Stomach (tissue), 9 donors: ENCODE results near the gene HSPBP1. TPM values are rescaled to one million over a fixed set of nuclear protein-coding genes. Genes with fewer than 3 reads are reported as not detected.

ENCODE experiments used
- DNase-seq, 2 donors: peaks; one replicate each; pipeline versions ENCODE4 v3.0.0 to v3.0.0-alpha.2; 2013 to 2019
- H3K27ac ChIP-seq, 5 donors: fragments of 200-600 bp in 4 of 5; sonication (generic) in 4 of 5; one replicate each; pipeline ENCODE4 v1.5.1; 2013 to 2019; ENCODE audit warnings: mild to moderate bottlenecking in 1 of 5, moderate library complexity in 1 of 5
- H3K27me3 ChIP-seq, 3 donors: fragments of 200-600 bp; sonication (generic); one replicate each; pipeline ENCODE4 v1.5.1; 2017 to 2019; ENCODE audit warnings: mixed run types in 1 of 3
- H3K36me3 ChIP-seq, 4 donors: fragments of 200-600 bp; sonication (generic); 1 replicate in 3 of 4; 2 replicates in 1 of 4; pipeline ENCODE4 v1.5.1; 2016 to 2019
- H3K4me1 ChIP-seq, 4 donors: fragments of 200-600 bp; sonication (generic); one replicate each; pipeline ENCODE4 v1.5.1; 2016 to 2019
- H3K4me3 ChIP-seq, 4 donors: fragments of 200-600 bp; sonication (generic) in 3 of 4; one replicate each; pipeline ENCODE4 v1.5.1; 2016 to 2019; ENCODE audit warnings: mild to moderate bottlenecking in 1 of 4
- H3K9me3 ChIP-seq, 4 donors: fragments of 200-600 bp; sonication (generic); one replicate each; pipeline ENCODE4 v1.5.1; 2016 to 2019
- EP300 ChIP-seq: sonication (generic); formaldehyde crosslinking; IDR thresholded peaks from one replicate; pipeline ENCODE4 v1.6.1; 2017; ENCODE audit warnings: antibody characterized with exemption
- POLR2A ChIP-seq, 4 donors: fragments of 450-650 bp; IDR thresholded peaks; one replicate each; pipeline ENCODE4 v1.6.1; 2016; ENCODE audit warnings: antibody characterized with exemption in 4 of 4, control low read depth in 2 of 4, mild to moderate bottlenecking in 1 of 4, moderate library complexity in 1 of 4
- POLR2AphosphoS5 ChIP-seq, 3 donors: sonication (generic); formaldehyde crosslinking; IDR thresholded peaks; one replicate each; pipeline ENCODE4 v1.6.1; 2016; ENCODE audit warnings: antibody characterized with exemption in 3 of 3
- WGBS, 5 donors: extraction: QIAGEN DNeasy Blood & Tissue Kit in 3 of 5; methylation state at CpG; one replicate each; pipeline versions ENCODE4 v1.1.5 to v1.1.7; 2013 to 2018; 5-methylcytosine and 5-hydroxymethylcytosine counted together
- intact Hi-C: fragments of 100-400 bp; cut with DNase I; formaldehyde crosslinking; loops from one replicate; pipeline ENCODE4 v1.15.1; 2023; ENCODE audit warnings: low total_unique reads
- polyA plus RNA-seq, 3 donors: library from polyadenylated mRNA; stranded (reverse); fragments of 200-250 nt; gene quantifications; one replicate each; pipeline ENCODE4 v1.2.3, GENCODE V29; 2013
- total RNA-seq, 5 donors: library from RNA; depleted of rRNA; stranded (reverse); fragments of >200 nt; gene quantifications; one replicate each; pipeline versions ENCODE4 v1.1.0 to v1.2.3, GENCODE V29; 2014 to 2016
- TF ChIP-seq, protein P1 (sequence below), 7 experiments: fragments of 450-650 bp in 4 of 7; fragments of 200-600 bp in 3 of 7; sonication (generic) in 3 of 7; IDR thresholded peaks; one replicate each; pipeline ENCODE4 v1.5.1; 2016 to 2019; ENCODE audit warnings: antibody characterized with exemption in 7 of 7, control low read depth in 2 of 7, mild to moderate bottlenecking in 1 of 7
- donor health status: healthy with polysubstance abuse.
- donor health status: Bipolar disorder and iron deficiency.
- donor health status: healthy.

Gene HSPBP1
- total and polyA plus RNA-seq, 8 donors, result 5.3 to 69.2 (median 26.3) TPM

- Histone ChIP-seq H3K4me1 (no peaks in the 10 kb centered on the region), H3K27me3 (no peaks in the 10 kb centered on the region), H3K27ac (no peak overlapping the region), H3K36me3 (peaks cover 73 to 100% (median 100%) of the 10 kb centered on the region in 4 donors), H3K4me3 (no peak overlapping the region), H3K9me3 (no peaks in the 10 kb centered on the region)
- no peak for TF ChIP-seq POLR2AphosphoS5 (IDR thresholded peaks at IDR 0.05)
- TF ChIP-seq POLR2A (IDR thresholded peaks at IDR 0.05), result no peak
- no peak for TF ChIP-seq EP300
- TF ChIP-seq, protein P1, sequence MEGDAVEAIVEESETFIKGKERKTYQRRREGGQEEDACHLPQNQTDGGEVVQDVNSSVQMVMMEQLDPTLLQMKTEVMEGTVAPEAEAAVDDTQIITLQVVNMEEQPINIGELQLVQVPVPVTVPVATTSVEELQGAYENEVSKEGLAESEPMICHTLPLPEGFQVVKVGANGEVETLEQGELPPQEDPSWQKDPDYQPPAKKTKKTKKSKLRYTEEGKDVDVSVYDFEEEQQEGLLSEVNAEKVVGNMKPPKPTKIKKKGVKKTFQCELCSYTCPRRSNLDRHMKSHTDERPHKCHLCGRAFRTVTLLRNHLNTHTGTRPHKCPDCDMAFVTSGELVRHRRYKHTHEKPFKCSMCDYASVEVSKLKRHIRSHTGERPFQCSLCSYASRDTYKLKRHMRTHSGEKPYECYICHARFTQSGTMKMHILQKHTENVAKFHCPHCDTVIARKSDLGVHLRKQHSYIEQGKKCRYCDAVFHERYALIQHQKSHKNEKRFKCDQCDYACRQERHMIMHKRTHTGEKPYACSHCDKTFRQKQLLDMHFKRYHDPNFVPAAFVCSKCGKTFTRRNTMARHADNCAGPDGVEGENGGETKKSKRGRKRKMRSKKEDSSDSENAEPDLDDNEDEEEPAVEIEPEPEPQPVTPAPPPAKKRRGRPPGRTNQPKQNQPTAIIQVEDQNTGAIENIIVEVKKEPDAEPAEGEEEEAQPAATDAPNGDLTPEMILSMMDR (IDR thresholded peaks at IDR 0.05), result no peak
- intact Hi-C loops, result no loop called here
- WGBS, 5 donors, result 89 to 95% (median 92%) methylated on average over 8 of the region's 8 CpGs
- no peak for DNase-seq
These were observed 41.9 kb downstream of the HSPBP1 start for GRCh38 chr19:55238030-55238429.

GRCh38 chr19:55232986-55233385 lies 46.9 kb downstream of the HSPBP1 start:
- no peak for DNase-seq
- peaks cover 7 to 21% (median 14%) of the 10 kb centered on the region in 4 donors for H3K4me1 ChIP-seq
- TF ChIP-seq, protein P1 (IDR thresholded peaks at IDR 0.05), result no peak
- no peak for TF ChIP-seq EP300
- TF ChIP-seq POLR2AphosphoS5 (IDR thresholded peaks at IDR 0.05), result no peak
- no peak for TF ChIP-seq POLR2A (IDR thresholded peaks at IDR 0.05)
- 83 to 92% (median 88%) methylated on average over 5 of the region's 5 CpGs for WGBS, 5 donors
- H3K4me3 ChIP-seq, result no peak overlapping the region
- no peaks in the 10 kb centered on the region for H3K9me3 ChIP-seq
- no peaks in the 10 kb centered on the region for H3K27me3 ChIP-seq
- H3K27ac ChIP-seq, result no peak overlapping the region
- H3K36me3 ChIP-seq, result peaks cover 55 to 100% (median 100%) of the 10 kb centered on the region in 4 donors
- intact Hi-C loops, result no loop called here

DNA sequence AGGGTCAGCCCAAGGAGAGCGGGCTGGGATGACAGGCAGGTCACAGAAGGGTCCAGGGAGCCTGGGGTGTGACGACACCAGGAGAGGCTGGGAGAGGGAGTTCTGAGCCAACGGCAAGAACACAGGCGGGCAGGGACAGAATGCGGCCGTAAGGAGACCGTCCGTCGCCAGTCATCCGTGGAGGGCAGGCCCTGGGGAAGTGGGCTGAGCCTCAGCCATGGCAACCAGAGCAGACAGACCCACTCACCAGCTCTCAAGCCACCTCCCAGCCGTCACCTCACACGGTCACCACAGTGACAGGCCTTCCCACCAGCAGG lies 47.7 kb downstream of the HSPBP1 start:
- Histone ChIP-seq H3K4me3 (no peak overlapping the region), H3K27me3 (no peaks in the 10 kb centered on the region), H3K27ac (no peak overlapping the region), H3K9me3 (no peaks in the 10 kb centered on the region), H3K36me3 (peaks cover 56 to 100% (median 100%) of the 10 kb centered on the region in 4 donors), H3K4me1 (peaks cover 7 to 28% (median 17%) of the 10 kb centered on the region in 4 donors)
- DNase-seq, result no peak
- TF ChIP-seq, protein P1 (IDR thresholded peaks at IDR 0.05), result no peak
- TF ChIP-seq POLR2A (IDR thresholded peaks at IDR 0.05), result no peak
- TF ChIP-seq EP300, result no peak
- TF ChIP-seq POLR2AphosphoS5 (IDR thresholded peaks at IDR 0.05), result no peak
- intact Hi-C loops, result no loop called here
- 79 to 91% (median 84%) methylated on average over 3 to 12 of the region's 12 CpGs for WGBS, 5 donors

- intact Hi-C loops, result no loop called here
- DNase-seq, result no peak
- Histone ChIP-seq H3K27me3 (no peaks in the 10 kb centered on the region), H3K27ac (no peak overlapping the region), H3K36me3 (peaks cover 52 to 100% (median 100%) of the 10 kb centered on the region in 4 donors), H3K4me3 (no peak overlapping the region), H3K9me3 (no peaks in the 10 kb centered on the region), H3K4me1 (peaks cover 7 to 28% (median 17%) of the 10 kb centered on the region in 4 donors)
- WGBS, 5 donors, result 90 to 93% (median 91%) methylated on average over 22 to 30 of the region's 30 CpGs
- TF ChIP-seq, protein P1 (IDR thresholded peaks at IDR 0.05), result no peak
- TF ChIP-seq POLR2A (IDR thresholded peaks at IDR 0.05) (no peak), EP300 (no peak), POLR2AphosphoS5 (IDR thresholded peaks at IDR 0.05) (no peak)
These were observed 48.3 kb downstream of the HSPBP1 start for GRCh38 chr19:55231391-55232285.
